D721Med (cell line): ENCODE measurements around the gene NUMA1.

Experiments used
- DNase-seq: peaks from one replicate; pipeline ENCODE4 v3.0.0; 2011; ENCODE audit warnings: low spot score; ENCODE audit not compliant: insufficient read length
- FAIRE-seq: peaks from 2 replicates; lab custom pipeline; 2011; peaks lifted over from hg19 to GRCh38; lab: Jason Lieb, UNC
- TF ChIP-seq, protein P1 (sequence below): IDR thresholded peaks from 2 replicates; pipeline ENCODE4 v1.5.1; 2012; ENCODE audit warnings: mild to moderate bottlenecking, control low read depth; ENCODE audit not compliant: insufficient read depth; ENCODE audit errors: missing control alignments

The NUMA1 gene

DNA sequence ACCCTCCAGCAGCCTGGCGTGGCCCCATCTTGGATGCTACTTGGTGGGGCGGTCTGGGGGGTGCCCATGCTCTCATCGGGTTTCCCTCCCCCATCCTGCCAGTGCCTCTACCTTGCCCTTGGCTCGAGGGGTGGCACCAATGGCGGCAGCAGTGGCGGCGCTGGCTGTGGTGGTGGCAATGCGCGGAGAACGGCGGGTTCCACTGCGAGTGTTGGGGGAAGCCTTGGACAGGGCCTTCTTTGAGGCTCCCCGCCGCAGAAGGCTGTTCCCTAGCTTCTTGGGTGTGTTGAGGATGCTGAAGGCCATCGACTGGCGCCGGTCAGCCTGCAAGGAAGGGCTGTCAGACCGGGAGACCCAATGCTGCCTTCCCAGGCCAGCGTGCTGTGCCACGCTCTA lies 76.6 kb downstream of the NUMA1 start:
- FAIRE-seq (no peak), DNase-seq (no peak)
- TF ChIP-seq, protein P1, sequence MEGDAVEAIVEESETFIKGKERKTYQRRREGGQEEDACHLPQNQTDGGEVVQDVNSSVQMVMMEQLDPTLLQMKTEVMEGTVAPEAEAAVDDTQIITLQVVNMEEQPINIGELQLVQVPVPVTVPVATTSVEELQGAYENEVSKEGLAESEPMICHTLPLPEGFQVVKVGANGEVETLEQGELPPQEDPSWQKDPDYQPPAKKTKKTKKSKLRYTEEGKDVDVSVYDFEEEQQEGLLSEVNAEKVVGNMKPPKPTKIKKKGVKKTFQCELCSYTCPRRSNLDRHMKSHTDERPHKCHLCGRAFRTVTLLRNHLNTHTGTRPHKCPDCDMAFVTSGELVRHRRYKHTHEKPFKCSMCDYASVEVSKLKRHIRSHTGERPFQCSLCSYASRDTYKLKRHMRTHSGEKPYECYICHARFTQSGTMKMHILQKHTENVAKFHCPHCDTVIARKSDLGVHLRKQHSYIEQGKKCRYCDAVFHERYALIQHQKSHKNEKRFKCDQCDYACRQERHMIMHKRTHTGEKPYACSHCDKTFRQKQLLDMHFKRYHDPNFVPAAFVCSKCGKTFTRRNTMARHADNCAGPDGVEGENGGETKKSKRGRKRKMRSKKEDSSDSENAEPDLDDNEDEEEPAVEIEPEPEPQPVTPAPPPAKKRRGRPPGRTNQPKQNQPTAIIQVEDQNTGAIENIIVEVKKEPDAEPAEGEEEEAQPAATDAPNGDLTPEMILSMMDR: no peak

DNA sequence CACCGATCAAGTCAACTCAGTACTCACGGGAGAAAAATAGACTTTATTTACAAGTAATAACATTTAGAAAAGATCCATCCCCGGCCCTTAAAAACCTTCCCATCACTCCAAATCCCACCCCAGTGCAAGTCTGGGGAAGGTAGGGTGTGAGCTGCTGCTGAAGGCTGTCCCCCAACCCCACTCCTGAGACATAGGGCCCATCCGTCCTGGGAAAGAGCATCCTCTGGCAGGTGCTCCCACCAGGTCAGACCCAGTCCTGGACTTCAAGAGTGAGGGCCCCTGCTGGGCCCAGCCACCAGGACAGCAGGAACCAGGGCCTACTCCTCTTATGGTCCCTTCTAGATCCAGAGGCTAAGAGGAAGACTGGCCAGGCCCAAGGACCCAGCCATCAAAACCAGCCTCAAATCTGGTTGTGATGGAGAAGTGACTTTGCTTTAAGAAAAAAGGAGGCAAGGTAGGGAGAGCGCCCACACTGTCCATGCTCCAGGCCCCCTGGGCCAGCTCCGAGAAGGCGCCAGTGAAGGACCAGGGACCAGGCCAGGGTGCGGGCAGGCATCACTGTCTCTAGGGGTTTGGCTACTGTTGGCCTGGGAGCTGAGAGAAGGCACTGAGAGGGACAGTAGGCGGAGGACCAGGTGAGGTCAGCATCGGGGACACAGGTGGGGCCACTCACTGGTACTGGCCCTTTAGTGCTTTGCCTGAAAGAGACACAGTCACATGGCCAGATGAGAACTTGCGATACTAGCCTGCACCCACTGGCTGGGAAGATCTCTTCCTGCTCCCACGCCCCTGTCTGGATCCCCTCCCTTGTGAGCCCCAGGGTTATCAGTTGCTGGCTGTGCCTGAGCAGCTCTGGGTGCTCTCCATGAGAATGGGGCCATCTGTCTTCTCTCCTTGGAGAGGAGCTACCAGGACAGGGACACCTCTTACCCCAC lies 77.2 kb downstream of the NUMA1 start:
- no peak for DNase-seq
- TF ChIP-seq, protein P1: no peak
- no peak for FAIRE-seq

DNA sequence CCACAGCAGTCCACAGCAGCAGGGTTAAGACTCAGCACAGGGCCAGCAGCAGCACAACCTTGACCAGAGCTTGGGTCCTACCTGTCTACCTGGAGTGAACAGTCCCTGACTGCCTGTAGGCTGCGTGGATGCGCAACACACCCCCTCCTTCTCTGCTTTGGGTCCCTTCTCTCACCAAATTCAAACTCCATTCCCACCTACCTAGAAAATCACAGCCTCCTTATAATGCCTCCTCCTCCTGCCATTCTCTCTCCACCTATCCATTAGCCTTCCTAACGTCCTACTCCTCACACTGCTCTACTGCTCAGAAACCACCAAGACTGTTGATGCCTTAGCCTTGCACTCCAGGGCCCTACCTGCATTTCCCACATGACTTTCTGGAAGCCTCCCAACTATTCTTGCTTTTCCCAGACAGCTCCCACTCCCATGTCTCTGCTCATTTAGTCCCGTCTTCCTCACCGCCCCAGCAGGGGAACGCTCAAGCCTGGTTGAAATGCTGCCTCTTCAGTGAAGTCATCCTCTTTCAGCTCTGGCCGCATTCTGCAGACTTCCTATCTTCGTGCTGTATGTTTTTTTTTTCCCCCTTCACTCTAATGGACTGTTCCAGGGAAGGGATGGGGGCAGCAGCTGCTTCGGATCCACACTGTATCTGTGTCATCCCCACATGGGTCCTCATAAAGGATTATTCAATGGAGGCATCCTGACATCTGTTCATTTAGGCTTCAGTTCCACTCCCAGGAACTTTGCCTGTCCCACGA lies 78.3 kb downstream of the NUMA1 start:
- TF ChIP-seq, protein P1: no peak
- FAIRE-seq: no peak
- DNase-seq: no peak

DNA sequence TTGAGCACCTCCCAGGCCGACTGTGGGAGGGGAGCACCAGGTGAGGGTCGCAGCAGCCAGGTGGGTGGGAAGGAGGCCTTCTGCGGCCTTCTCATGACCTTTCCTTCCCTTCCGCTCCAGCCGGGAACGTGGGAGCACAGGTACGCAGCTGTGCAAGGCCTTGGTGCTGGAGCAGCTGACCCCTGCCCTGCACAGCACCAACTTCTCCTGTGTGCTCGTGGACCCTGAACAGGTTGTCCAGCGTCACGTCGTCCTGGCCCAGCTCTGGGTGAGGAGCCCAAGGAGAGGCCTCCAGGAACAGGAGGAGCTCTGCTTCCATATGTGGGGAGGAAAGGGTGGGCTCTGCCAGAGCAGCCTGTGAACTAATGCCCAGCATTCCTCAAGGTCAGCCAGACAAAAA lies 79.1 kb downstream of the NUMA1 start:
- TF ChIP-seq, protein P1: no peak
- no peak for FAIRE-seq
- DNase-seq: no peak

DNA sequence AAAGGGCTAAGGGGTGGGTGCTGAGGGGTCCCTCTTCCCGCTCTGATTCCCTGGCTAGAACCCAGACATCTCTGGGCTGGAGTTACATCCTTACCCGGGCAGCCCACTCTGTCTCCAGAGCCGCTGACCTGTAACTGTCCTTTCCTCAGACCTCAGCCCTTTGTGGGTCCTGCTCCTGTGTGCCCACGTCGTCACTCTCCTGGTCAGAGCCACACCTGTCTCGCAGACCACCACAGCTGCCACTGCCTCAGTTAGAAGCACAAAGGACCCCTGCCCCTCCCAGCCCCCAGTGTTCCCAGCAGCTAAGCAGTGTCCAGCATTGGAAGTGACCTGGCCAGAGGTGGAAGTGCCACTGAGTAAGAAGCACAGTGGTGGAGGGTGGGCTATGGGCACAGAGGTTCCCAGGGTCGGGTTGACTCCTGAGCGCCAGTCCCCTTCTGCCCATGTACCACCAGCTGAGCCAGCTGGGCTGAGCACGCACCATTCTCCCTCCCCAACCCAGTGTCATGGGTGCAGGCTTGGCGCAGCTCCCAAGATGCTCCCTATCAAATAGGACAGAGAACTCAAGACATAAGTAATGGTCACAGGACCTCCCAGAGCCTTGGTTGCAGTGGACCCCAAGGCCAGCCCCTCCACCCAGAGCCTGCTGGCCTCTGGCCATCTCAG lies 80.0 kb downstream of the NUMA1 start:
- TF ChIP-seq, protein P1: no peak
- DNase-seq (no peak), FAIRE-seq (no peak)

DNA sequence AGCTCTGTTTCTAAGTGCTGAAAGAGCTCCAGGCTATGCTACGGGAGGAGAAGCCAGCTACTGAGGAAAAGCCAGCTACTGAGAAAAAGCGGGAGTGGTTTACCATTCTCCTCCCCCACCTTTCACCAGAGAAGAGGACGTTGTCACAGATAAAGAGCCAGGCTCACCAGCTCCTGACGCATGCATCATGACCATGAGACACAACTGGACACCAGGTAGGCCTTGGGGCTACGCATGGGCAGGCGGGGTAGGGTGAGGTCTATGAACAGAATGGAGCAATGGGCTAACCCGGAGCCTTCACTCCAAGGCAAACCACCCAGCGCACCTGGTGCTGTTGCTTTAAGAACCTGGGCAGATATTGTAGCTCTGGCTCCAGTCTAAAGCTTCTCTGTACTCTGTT lies 80.5 kb downstream of the NUMA1 start:
- FAIRE-seq (no peak), DNase-seq (no peak)
- TF ChIP-seq, protein P1: no peak
